Measurements from ENCODE around the gene MAGI1. TPM values are rescaled to one million over a fixed set of nuclear protein-coding genes. Genes with fewer than 3 reads are reported as not detected.

Gene MAGI1
- total RNA-seq, 3 donors from 2014 or later = 22.1 to 94.4 (median 70.5) TPM

- intact Hi-C loops (cut with DNase I; ENCODE audit: low total_unique reads) = no loop called here
- H3K4me1 ChIP-seq = no peaks in the 10 kb centered on the region
- no peaks in the 10 kb centered on the region for H3K27me3 ChIP-seq
- no peaks in the 10 kb centered on the region for H3K36me3 ChIP-seq
- no peaks in the 10 kb centered on the region for H3K9me3 ChIP-seq
- TF ChIP-seq CTCF (IDR thresholded peaks at IDR 0.05) (no peak), POLR2AphosphoS5 (IDR thresholded peaks at IDR 0.05) (no peak), POLR2A (IDR thresholded peaks at IDR 0.05) (no peak)
- no peak overlapping the region for H3K4me3 ChIP-seq
- DNase-seq (ENCODE audit: low spot score in 2 of 2) = no peak
- no peak overlapping the region for H3K27ac ChIP-seq
These were observed 39.3 kb upstream of the MAGI1 start for GRCh38 chr3:66077973-66078372.

- intact Hi-C loops (cut with DNase I; ENCODE audit: low total_unique reads) = no loop called here
- TF ChIP-seq CTCF (IDR thresholded peaks at IDR 0.05) (no peak), POLR2AphosphoS5 (IDR thresholded peaks at IDR 0.05) (peak in 1 of 3 donors; percentile 14)
- Histone ChIP-seq H3K9me3 (no peaks in the 10 kb centered on the region), H3K27ac (peak overlapping the region; percentile 6 to 63), H3K36me3 (no peaks in the 10 kb centered on the region), H3K4me1 (no peaks in the 10 kb centered on the region), H3K27me3 (no peaks in the 10 kb centered on the region), H3K4me3 (no peak overlapping the region)
- DNase-seq (ENCODE audit: low spot score in 2 of 2) = no peak
These were observed 38.2 kb upstream of the MAGI1 start for GRCh38 chr3:66076861-66077470.

- intact Hi-C loops (cut with DNase I; ENCODE audit: low total_unique reads) = no loop called here
- Histone ChIP-seq H3K27ac (no peak overlapping the region), H3K4me1 (no peaks in the 10 kb centered on the region), H3K36me3 (no peaks in the 10 kb centered on the region), H3K27me3 (no peaks in the 10 kb centered on the region), H3K4me3 (no peak overlapping the region), H3K9me3 (no peaks in the 10 kb centered on the region)
- TF ChIP-seq POLR2A (IDR thresholded peaks at IDR 0.05) (no peak), CTCF (IDR thresholded peaks at IDR 0.05) (no peak), POLR2AphosphoS5 (IDR thresholded peaks at IDR 0.05) (no peak)
- DNase-seq (ENCODE audit: low spot score in 2 of 2) = no peak
These were observed 36.6 kb upstream of the MAGI1 start for GRCh38 chr3:66075281-66075680.

- Histone ChIP-seq H3K9me3 (peaks cover 4 to 5% of the 10 kb centered on the region in 2 donors), H3K27ac (no peak overlapping the region), H3K36me3 (no peaks in the 10 kb centered on the region), H3K4me3 (no peak overlapping the region), H3K27me3 (no peaks in the 10 kb centered on the region), H3K4me1 (no peaks in the 10 kb centered on the region)
- TF ChIP-seq POLR2AphosphoS5 (IDR thresholded peaks at IDR 0.05) (no peak), CTCF (IDR thresholded peaks at IDR 0.05) (no peak), POLR2A (IDR thresholded peaks at IDR 0.05) (no peak)
- DNase-seq (ENCODE audit: low spot score in 2 of 2) = no peak
- intact Hi-C loops (cut with DNase I; ENCODE audit: low total_unique reads) = no loop called here
These were observed 34.9 kb upstream of the MAGI1 start for GRCh38 chr3:66073464-66074141.

- H3K4me3 ChIP-seq = no peak overlapping the region
- intact Hi-C loops (cut with DNase I; ENCODE audit: low total_unique reads) = no loop called here
- H3K9me3 ChIP-seq = peaks cover 4 to 5% of the 10 kb centered on the region in 2 donors
- no peak for DNase-seq (ENCODE audit: low spot score in 2 of 2)
- no peaks in the 10 kb centered on the region for H3K36me3 ChIP-seq
- H3K27me3 ChIP-seq = no peaks in the 10 kb centered on the region
- TF ChIP-seq CTCF (IDR thresholded peaks at IDR 0.05) (no peak), POLR2AphosphoS5 (IDR thresholded peaks at IDR 0.05) (no peak), POLR2A (IDR thresholded peaks at IDR 0.05) (no peak)
- no peaks in the 10 kb centered on the region for H3K4me1 ChIP-seq
- no peak overlapping the region for H3K27ac ChIP-seq
These were observed 29.5 kb upstream of the MAGI1 start for GRCh38 chr3:66068255-66068654.

Measured in breast epithelium (tissue), 4 donors.